Glomerular endothelial cell (primary cell): ENCODE data around the gene SLC34A2. TPM values are rescaled to one million over a fixed set of nuclear protein-coding genes. Genes with fewer than 3 reads are reported as not detected.

Experiments used
- DNase-seq: peaks from one replicate; pipeline ENCODE4 v3.0.0-alpha.2; 2011; ENCODE audit warnings: low read depth, low spot score; ENCODE audit errors: extremely low read depth
- total RNA-seq: library from RNA; depleted of rRNA; stranded (reverse); fragments of >200 nt; gene quantifications from 2 replicates; pipeline ENCODE4 v1.2.3, GENCODE V29; 2015

SLC34A2 gene
- total RNA-seq, 1 donor from 2014 or later, result not detected

GRCh38 chr4:25723409-25723808 is 67.8 kb downstream of the SLC34A2 start:
- no peak for DNase-seq

- no peak for DNase-seq
These were observed 70.2 kb downstream of the SLC34A2 start for GRCh38 chr4:25725870-25726269.

- DNase-seq, result no peak
These were observed 72.3 kb downstream of the SLC34A2 start for GRCh38 chr4:25727711-25728493.

Other genes starting within 250 kb of the SLC34A2 start
- 73.9 and 122 TPM in 2 replicates for gene SEL1L3, start 207.1 kb downstream of the SLC34A2 start, total RNA-seq